Neural progenitor cell (in vitro differentiated cells): ENCODE measurements around the gene CDK9. TPM values are rescaled to one million over a fixed set of nuclear protein-coding genes. Genes with fewer than 3 reads are reported as not detected.

Source experiments
- DNase-seq: peaks from one replicate; pipeline ENCODE4 v3.0.0-alpha.2; 2016; ENCODE audit warnings: low spot score
- H2AFZ ChIP-seq: fragments of 200-600 bp; sonication (generic); replicated peaks from 2 replicates; pipeline ENCODE4 v1.6.1; 2016; ENCODE audit warnings: antibody characterized with exemption
- H3F3A ChIP-seq: fragments of 200-600 bp; sonication (generic); 2 replicates; pipeline ENCODE4 v1.6.1; 2016; ENCODE audit warnings: antibody characterized with exemption, low read depth
- H3K27ac ChIP-seq: fragments of 200-600 bp; sonication (generic); 2 replicates; pipeline ENCODE4 v1.5.1; 2016; ENCODE audit warnings: mild to moderate bottlenecking
- H3K27me3 ChIP-seq: fragments of 200-600 bp; sonication (generic); 2 replicates; pipeline ENCODE4 v1.6.1; 2016; ENCODE audit warnings: mild to moderate bottlenecking, moderate library complexity
- H3K36me3 ChIP-seq: fragments of 200-600 bp; sonication (generic); 2 replicates; pipeline ENCODE4 v1.5.1; 2016
- H3K4me1 ChIP-seq: fragments of 200-600 bp; sonication (generic); 2 replicates; pipeline ENCODE4 v1.6.1; 2016; ENCODE audit warnings: mixed run types
- H3K4me2 ChIP-seq: fragments of 200-600 bp; sonication (generic); 2 replicates; pipeline ENCODE4 v1.6.1; 2016
- H3K4me3 ChIP-seq: fragments of 200-600 bp; sonication (generic); 2 replicates; pipeline ENCODE4 v1.5.1; 2016
- H3K79me2 ChIP-seq: fragments of 200-600 bp; sonication (generic); 2 replicates; pipeline ENCODE4 v1.6.1; 2016; ENCODE audit warnings: low read depth
- H3K9ac ChIP-seq: fragments of 200-600 bp; sonication (generic); 2 replicates; pipeline ENCODE4 v1.6.1; 2016
- H3K9me3 ChIP-seq: fragments of 200-600 bp; sonication (generic); 2 replicates; pipeline ENCODE4 v1.5.1; 2016; ENCODE audit warnings: low read depth
- H4K20me1 ChIP-seq: fragments of 200-600 bp; sonication (generic); 2 replicates; pipeline ENCODE4 v1.6.1; 2016; ENCODE audit warnings: low read depth
- H3K27ac Mint-ChIP-seq: 3 replicates; pipeline ENCODE4 v1.8.0; 2021; ENCODE audit warnings: mixed read lengths
- H3K27me3 Mint-ChIP-seq: 2 replicates; pipeline ENCODE4 v1.8.0; 2022; ENCODE audit warnings: low read depth, mild to moderate bottlenecking, inconsistent platforms, moderate library complexity, mixed read lengths; ENCODE audit not compliant: insufficient read depth
- H3K36me3 Mint-ChIP-seq: 3 replicates; pipeline ENCODE4 v1.8.0; 2021; ENCODE audit warnings: mixed read lengths
- H3K4me1 Mint-ChIP-seq: 3 replicates; pipeline ENCODE4 v1.8.0; 2021; ENCODE audit warnings: mixed read lengths
- H3K4me3 Mint-ChIP-seq: 3 replicates; pipeline ENCODE4 v1.8.0; 2021; ENCODE audit warnings: mild to moderate bottlenecking, moderate library complexity, mixed read lengths
- H3K9me3 Mint-ChIP-seq: 3 replicates; pipeline ENCODE4 v1.8.0; 2020; ENCODE audit warnings: mixed read lengths
- CTCF ChIP-seq: fragments of 200-600 bp; sonication (generic); IDR thresholded peaks from 2 replicates; pipeline ENCODE4 v1.5.1; 2017; ENCODE audit warnings: antibody characterized with exemption, mild to moderate bottlenecking
- EZH2 ChIP-seq: fragments of 200-600 bp; sonication (generic); IDR thresholded peaks from 2 replicates; pipeline ENCODE4 v1.6.1; 2017; ENCODE audit warnings: antibody characterized with exemption, mild to moderate bottlenecking, moderate library complexity
- EZH2phosphoT487 ChIP-seq: fragments of 200-600 bp; sonication (generic); IDR thresholded peaks from 2 replicates; pipeline ENCODE4 v1.6.1; 2017; ENCODE audit warnings: antibody characterized with exemption
- total RNA-seq: library from RNA; depleted of rRNA; stranded (reverse); fragments of >200 nt; gene quantifications from 2 replicates; pipeline ENCODE4 v1.2.3, GENCODE V29; 2015; ENCODE audit warnings: low replicate concordance

CDK9 gene
- total RNA-seq, 1 donor from 2014 or later = 22.5 TPM

GRCh38 chr9:127806871-127807270 lies 21.0 kb downstream of the CDK9 start:
- H4K20me1 ChIP-seq = peaks cover 51% of the 10 kb centered on the region
- H3K4me3 ChIP-seq = no peak overlapping the region
- no peaks in the 10 kb centered on the region for H3K36me3 ChIP-seq
- H3K4me2 ChIP-seq = no peak overlapping the region
- H3K27ac ChIP-seq = no peak overlapping the region
- H3K9me3 ChIP-seq = no peaks in the 10 kb centered on the region
- DNase-seq = no peak
- peaks cover 7% of the 10 kb centered on the region for H3K4me1 ChIP-seq
- peaks cover 14% of the 10 kb centered on the region for H3F3A ChIP-seq
- H3K36me3 Mint-ChIP-seq = peaks cover 4% of the 10 kb centered on the region
- H3K4me1 Mint-ChIP-seq = peaks cover 19% of the 10 kb centered on the region
- H3K4me3 Mint-ChIP-seq = no peak overlapping the region
- H3K79me2 ChIP-seq = peaks cover 26% of the 10 kb centered on the region
- H3K27ac Mint-ChIP-seq = no peak overlapping the region
- H3K9ac ChIP-seq = no peak overlapping the region
- no peaks in the 10 kb centered on the region for H3K9me3 Mint-ChIP-seq
- no peaks in the 10 kb centered on the region for H3K27me3 ChIP-seq
- TF ChIP-seq EZH2phosphoT487 = no peak
- H3K27me3 Mint-ChIP-seq = peaks cover 2% of the 10 kb centered on the region
- H2AFZ ChIP-seq = no peak overlapping the region

- no peak overlapping the region for H3K27ac Mint-ChIP-seq
- peaks cover 12% of the 10 kb centered on the region for H3K4me1 Mint-ChIP-seq
- H3K27ac ChIP-seq = no peak overlapping the region
- H2AFZ ChIP-seq = no peak overlapping the region
- peaks cover 4% of the 10 kb centered on the region for H3K36me3 Mint-ChIP-seq
- H3K4me3 ChIP-seq = no peak overlapping the region
- no peaks in the 10 kb centered on the region for H3K9me3 Mint-ChIP-seq
- H3K79me2 ChIP-seq = peaks cover 20% of the 10 kb centered on the region
- no peak for DNase-seq
- H3K27me3 Mint-ChIP-seq = peaks cover 2% of the 10 kb centered on the region
- peaks cover 7% of the 10 kb centered on the region for H3F3A ChIP-seq
- no peak overlapping the region for H3K4me3 Mint-ChIP-seq
- H3K4me1 ChIP-seq = peaks cover 4% of the 10 kb centered on the region
- H3K36me3 ChIP-seq = no peaks in the 10 kb centered on the region
- no peak overlapping the region for H3K9ac ChIP-seq
- TF ChIP-seq EZH2 (no peak), EZH2phosphoT487 (no peak), CTCF (no peak)
- H3K9me3 ChIP-seq = no peaks in the 10 kb centered on the region
- H3K4me2 ChIP-seq = no peak overlapping the region
- peaks cover 47% of the 10 kb centered on the region for H4K20me1 ChIP-seq
- no peaks in the 10 kb centered on the region for H3K27me3 ChIP-seq
Observed at GRCh38 chr9:127808347-127809001, 22.6 kb downstream of the CDK9 start.

GRCh38 chr9:127809002-127809539 lies 23.2 kb downstream of the CDK9 start:
- Histone ChIP-seq H3K4me1 (peaks cover 4% of the 10 kb centered on the region), H3F3A (peaks cover 7% of the 10 kb centered on the region), H3K27ac (no peak overlapping the region), H3K9ac (no peak overlapping the region), H4K20me1 (peaks cover 41% of the 10 kb centered on the region), H3K36me3 (no peaks in the 10 kb centered on the region), H2AFZ (no peak overlapping the region), H3K27me3 (no peaks in the 10 kb centered on the region), H3K4me3 (peak overlapping the region; percentile 29), H3K79me2 (peaks cover 14% of the 10 kb centered on the region), H3K4me2 (peak overlapping the region; percentile 76), H3K9me3 (no peaks in the 10 kb centered on the region)
- peaks cover 9% of the 10 kb centered on the region for H3K4me1 Mint-ChIP-seq
- no peak for DNase-seq
- H3K4me3 Mint-ChIP-seq = no peak overlapping the region
- no peak overlapping the region for H3K27ac Mint-ChIP-seq
- H3K27me3 Mint-ChIP-seq = peaks cover 2% of the 10 kb centered on the region
- no peaks in the 10 kb centered on the region for H3K9me3 Mint-ChIP-seq
- peaks cover 4% of the 10 kb centered on the region for H3K36me3 Mint-ChIP-seq
- TF ChIP-seq EZH2phosphoT487 (no peak), EZH2 (no peak), CTCF (no peak)
